NCI-H2081 treated with DMSO at 0.1 percent for 48 hours (cell line): ENCODE data around the gene CA5A.

Experiments used
- DNase-seq: peaks from one replicate; lab custom pipeline; 2025; lab: John Stamatoyannopoulos, UW

Gene CA5A

DNA sequence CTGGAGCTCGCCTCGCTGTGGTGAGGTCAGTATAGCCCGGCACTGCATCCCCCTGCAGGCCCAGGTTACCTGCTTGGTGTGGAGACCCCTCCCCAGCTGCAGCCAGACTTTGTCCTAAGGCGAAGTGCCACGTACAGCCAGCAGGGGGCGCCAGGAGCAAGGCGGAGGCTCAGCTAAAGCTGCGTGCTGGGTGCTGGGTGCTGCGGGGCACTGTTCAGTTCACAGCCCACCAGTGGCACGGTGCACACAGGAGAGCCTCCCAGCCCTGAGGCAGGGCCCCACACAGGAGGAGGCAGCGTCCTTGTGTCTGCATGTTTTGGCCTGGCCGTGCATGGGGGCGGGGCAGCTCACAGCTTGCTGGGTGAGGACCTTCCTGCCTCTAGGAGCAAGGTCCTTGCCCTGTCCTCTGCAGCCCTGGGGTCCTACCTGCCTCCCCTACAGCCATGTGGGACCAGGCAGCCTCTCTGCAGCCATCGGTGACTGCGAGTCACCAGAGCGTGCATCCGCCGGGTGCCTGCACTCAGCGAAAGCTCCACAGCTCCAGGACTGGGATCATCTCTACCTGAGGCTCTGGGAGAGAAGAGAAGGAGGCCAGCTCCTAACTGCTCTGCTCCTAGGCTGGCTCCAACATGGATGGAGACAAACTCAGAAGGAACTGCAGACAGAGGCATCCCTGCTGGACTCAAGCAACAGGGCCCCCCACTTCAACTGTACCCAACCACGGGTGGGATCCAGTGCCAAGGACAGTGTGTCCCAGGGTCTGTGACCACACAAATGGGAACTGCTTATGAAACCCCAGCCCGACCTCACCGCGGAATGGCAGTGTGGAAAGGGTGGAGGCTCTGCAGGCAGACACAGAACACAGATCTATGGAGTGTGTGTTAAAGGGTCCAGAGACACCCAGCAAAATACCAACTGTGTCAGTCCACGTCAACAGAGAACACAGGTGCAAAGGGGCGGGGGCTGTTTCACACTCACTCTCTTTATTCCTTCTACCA is 86.0 kb downstream of the CA5A start:
- no peak for DNase-seq

DNA sequence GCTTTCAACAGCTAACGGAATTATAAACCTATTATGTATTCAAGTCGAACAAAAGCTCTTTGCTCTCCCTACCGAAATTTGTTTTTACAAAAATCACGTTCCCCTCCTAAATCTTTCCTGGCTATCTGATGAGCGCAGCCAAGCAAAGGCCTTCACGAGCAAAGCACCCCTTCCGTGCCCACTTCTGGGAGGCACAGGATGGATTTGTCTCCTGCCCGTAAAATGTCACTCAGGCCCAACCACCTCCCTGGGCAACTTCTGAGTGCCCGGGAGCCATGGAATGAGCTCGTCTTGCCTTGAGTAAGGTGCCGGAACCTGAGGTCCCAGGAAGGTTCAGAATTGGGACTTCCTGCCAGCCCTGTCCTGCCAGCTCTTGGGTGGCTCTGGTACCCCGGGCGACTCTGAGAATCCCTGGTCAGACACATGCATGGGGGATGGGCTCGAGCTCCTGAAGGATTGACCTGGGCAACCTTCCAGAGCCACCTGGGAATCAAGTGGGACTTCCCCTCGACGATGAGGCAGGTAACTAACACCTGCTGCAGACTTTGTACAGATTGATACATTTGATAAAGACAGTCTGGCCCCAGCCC is 86.8 kb downstream of the CA5A start:
- no peak for DNase-seq

DNA sequence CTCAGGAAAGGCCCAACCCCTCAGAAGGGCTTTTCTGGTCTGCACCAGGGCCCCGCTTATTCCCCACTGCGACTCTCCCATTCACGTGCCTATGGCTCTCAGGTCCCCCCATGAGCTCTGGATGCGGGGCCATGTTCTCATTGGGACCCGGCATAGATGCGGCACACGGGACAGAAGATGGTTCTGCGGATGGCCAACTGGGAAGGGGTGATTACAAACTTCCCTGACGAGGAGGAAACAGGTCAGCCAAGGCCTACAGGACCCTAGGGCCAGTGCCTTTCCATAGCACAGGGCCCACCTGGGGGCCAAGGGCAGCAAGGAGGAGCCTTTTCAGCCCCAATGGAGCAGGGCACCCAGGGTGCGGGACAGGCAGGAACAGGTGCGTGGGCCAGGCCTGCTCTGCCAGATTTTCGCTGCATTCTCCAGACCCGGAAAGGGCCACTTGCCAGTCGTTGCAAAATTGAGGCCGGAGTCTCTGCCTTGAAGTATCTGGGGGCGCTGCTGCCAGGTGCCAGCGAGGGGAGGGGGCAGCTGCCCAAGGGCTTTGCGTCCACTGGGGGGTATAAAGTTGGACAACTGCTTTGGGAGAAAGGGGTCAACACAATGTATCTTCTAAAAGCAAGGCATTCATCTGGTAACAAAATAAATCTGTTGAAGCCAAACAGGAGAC is 87.5 kb downstream of the CA5A start:
- DNase-seq: no peak

DNA sequence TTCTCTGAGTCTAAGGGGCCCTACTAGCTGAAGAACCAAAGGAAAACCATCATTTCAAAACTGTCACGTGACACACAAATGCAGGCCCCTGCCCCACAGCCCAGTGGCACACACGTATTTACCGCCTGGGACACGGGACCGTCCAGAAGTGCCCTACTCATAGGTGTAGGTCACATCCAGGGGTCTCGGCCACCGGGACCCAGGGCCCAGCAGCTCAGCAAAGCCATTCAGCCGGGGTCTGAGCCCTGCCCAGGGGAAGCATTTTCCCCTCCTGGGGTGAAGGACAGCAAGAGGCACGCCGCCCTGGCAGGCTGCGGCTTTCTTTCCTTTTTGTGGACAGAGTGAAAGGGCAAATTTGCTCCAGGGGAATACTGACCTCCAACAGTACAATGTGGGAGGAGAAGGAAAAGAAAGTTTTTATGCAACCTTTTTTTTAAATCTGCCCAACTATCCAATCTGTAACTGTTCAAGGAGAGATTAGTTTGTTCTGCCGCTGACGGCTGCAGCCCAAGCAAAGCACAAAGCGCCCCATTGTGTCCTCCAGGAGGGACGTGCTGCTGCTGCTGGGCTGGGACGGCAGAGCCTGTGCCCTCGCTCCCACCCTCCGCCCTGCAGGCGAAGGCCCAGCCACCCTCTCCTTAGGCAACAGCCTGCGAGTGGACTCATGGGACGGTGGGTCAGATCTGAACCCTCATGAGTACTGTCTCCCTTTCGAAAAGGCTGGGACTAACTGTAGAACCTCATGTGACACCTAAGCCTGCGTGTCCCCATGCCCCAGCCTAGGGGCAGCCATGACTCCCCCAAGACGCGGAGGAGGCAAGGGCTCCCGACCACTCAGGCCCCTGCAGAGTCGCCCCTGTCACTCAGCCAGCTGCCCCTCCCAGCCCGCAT is 88.3 kb downstream of the CA5A start:
- DNase-seq: no peak

DNA sequence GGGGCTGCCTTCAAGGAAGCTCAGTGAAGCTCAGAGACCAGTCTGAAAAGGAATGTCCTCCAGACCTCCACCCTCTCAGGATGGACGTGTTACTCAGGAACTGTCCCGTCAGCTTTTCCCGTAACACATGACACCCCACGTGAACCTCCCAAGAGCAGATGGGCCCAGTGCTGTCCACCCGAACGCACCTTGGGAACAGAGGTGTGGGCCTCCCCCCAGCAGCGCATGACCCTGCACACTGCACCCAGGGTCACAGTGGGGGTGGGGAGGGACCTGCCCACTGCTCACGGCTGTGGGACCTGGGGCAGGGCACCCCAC is 88.9 kb downstream of the CA5A start:
- no peak for DNase-seq

DNA sequence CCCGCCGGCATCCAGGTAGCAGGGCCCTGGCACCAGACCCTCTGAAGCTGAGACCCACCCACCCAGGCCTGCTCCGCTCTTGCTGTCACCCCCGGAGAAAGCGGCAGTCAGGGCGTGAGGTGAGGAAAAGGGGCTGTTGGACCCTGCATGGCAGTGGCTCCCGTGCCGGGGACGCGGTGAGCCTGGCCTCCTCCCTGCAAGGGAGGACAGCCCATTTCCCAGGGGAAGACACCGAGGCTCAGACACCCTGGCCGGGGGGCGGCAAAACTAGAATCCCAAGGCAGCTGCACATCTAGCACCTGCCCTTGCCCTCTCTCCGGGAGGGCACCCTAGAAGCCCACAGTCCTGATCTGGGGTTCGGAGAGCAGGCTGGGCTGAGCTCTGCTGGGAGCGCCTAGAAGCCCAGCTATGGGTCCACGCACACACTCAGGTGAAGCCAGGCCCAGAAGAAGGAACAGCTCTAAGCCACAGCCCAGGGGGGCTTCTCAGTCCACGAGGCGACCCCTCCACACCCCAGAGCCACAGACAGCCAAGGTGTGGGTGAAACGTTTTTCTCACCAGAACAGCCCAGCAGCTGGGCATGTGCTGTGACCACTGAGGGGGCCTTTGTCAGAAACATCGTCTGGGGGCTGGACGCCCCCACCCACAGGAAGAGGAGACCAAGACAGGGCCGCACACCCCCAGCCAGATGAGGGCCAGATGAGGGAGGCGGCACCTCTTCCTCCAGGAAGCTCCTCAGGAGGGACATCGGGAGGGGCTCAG is 89.4 kb downstream of the CA5A start:
- no peak for DNase-seq

DNA sequence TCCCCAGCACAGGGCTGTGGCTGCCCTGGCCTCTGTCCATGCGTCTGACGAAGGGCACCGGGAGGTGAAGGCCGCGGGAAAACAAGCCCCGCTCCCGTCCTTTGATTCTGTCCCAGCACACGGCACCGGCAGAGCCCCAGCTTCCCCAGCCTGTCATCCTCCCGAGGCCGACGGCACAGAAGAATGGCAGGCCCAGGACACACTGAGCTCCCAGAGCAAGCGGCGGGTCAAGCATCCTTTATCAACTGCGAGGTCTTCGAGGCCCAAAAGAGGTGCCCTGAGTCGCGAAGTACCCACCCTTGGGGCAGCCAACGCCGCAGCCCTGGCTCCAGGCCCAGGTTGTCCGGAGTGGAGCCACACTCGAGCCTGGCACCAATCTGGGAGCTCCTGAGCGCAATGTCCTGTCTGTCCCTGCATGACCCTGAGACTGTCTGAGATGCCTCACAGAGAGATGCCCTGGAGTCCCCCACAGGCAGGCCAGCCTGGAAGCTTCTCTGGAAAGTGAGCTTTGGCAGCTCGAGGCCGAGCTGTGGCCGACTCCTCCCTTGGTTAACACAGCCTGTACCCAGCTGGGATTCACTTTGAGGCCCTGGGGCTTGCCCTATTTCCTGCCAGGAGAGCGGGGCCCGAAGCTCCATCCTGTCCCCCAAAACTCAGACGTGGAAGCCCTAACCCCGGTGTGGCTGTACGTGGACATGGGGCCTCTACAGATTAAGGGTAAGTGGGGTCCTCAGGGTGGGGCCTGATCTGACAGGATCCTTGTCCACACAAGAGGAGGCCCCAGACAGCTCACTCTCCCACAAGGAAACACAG is 90.3 kb downstream of the CA5A start:
- DNase-seq: no peak

DNA sequence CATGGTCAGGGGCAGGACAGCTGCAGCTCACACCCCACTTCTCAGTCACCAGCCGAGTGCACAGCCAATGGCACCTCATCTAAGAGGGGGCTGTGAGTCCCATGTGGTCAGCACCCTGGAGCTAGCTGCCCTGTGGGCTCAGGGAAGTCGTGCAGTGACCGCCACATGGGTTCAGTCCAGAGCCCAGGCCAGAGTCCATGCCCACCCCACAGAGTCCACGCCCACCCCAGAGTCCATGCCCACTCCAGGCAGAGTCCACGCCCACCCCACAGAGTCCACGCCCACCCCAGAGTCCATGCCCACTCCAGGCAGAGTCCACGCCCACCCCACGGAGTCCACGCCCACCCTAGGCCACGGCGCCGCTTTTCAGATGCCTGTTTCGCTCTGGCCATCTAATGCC is 91.1 kb downstream of the CA5A start:
- no peak for DNase-seq

DNA sequence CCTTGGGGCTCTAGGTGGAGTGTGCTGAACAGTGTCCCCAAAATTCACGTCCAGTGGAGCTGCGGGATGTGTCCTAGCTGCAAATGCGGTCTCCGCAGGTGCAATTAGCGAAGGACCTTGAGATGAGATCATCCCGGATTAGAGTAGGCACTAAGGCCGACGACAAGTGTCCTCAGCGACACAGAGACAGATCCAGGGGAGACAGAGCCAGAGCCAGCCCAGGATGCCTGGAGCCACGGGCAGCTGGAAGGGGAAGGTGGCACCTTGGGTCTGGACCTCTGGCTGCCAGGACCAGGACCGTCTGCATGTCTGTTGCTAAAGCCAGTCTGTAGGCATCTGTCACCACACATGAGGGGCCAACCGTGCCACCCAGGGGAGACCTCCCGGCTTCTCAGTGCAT is 91.5 kb downstream of the CA5A start:
- no peak for DNase-seq

DNA sequence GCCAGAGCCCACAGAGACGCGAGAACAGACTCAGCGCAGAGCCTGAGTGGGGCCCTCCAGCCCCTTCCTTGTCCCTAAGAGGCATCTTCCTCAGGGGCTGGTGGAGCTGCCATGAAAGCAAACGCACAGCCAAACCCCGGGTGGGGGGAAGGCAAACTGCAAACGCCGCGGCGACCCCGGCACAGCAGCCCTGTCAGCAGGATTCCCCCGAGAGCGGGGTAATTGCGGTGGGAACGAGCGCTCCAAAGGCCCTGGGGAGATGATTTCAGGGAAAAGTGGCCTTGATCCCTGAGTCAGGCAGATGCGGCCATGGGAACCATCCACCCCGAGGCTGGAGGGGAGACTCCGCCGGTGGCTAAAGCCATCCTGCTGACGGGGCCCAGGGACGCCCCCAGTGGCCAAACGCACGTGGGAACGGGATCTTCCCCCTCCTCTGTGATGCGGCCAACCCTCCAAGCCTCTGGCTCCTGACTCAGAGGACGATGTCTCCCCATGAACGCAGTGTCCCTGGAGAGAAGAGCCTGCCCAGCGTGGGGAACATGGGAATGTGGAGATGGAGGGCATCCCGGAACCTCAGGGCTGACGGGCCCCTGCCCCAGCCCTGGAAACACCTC is 92.1 kb downstream of the CA5A start:
- no peak for DNase-seq

DNA sequence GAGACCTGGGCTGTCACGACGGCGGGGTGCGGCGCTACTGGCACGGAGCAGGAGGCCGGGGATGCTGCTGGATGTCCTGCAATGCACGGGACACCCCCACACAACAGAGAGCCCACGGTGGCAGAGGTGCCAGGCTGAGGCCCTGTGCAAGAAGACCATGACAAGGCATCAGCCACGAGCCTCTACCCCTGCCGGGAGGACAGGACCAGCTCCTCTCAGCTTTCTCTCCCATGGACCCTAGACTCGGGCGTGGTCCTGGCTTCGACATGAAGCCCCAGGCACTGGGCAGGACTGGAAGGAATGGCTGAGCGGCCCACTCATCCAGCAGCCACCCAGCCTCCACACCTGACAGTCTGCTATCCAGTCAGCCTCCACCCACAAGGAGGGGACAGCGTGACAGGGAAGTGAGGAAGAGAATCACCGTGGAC is 92.6 kb downstream of the CA5A start:
- DNase-seq: no peak

DNA sequence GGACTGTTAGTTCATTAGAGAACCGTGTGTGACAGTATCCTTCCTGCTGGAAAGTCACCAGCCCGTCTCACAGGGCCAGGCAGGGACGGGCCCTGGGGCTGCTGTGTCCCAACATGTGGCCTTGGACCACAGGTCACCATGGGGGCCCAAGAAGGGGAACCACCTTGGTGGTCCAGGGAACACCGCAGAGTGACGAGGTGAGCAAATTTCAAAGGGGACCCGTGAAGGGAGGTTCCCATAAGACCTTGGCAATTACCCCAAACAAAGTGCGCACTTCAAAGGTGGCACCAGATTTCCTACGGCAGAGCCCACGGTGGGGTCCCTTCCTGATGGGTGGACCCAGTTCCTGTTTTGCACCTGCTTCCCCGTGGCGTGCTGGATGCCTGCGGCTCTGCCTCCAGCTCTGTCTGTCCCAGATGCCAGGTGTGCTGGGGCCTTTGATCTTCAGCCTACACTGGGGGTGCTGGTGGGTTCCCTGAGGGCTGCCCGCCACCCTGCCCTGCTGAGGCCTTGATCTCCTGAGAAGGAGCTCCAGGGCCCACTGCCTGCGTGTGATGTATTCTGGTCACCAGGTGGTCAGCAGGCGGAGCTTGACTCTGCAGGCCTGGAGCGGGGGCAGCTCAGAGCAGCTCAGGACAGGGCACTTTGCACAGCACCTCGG is 94.0 kb downstream of the CA5A start:
- no peak for DNase-seq

DNA sequence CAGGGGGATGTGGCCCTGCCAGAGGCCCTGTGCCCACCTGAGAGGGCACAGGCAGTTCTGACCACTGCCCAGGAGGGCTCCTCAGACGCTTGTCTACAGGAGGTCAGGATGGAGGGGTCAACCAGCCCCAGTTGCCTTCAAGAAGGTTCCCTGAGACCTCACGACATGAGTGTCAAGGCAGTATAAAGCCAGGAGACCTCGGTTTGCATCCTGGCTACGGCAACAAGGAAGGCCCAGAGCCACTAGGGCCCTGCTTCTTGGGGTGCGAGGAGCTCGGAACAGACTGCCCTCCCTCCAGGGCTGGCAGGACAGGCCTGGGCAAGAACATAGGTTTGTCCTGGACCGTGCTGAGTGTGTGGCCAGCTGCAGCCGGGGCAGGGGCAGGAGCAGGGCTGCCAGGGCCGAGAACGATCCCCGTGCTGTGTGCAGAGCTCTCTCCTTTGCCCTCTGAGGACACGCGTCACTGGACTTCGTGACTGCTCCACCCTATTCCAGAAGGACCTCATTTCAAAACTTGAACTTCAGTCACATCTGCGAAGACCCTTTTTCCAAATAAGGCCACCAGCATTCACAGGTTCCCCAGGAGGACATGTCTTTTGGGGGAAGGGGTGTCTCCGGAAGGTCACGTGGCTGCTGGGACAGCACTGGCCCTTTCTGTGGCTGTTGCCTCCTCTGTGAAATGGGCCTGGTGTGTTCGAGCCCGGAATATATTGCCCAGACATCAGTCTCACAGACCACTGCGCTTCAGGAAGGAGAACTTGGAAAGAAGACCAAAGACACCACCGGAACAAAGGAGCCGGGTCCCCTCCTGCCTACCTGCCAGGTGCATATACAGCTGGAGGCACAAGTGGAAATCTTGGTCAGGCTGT is 94.8 kb downstream of the CA5A start:
- DNase-seq: no peak

DNA sequence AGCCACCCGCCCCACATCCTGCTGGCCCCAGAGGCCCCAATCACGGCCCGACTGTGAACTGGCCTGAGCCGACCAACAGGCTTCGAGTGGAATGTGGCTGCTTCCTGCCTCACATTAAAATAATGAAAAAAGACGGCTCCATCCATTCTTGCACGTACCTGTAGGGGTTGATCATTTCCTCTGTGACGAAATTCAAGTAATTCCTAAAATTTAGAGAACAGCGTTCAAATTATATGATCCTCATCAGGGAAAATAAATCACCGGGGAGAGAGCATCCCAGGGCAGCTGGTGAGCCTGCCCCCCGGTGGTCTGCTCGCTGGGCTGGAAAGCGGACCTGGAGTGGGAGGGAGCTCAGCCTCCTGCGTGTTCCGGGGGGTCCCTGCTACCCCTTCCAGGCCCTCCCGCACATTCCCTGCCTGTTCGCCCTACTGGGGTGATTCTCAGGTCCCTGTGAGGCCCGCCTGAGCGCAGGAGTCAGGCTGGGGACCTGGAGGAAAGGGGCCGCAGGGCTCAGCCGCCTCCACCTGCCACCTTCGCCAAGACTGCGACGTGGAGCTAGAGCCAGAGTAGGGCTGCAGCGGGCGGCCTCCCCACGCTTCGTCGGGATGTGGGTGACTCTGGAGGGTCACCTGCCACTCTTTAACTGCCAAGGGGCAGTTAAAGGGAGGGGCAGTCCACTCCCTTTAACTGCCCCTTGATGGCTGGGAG is 95.9 kb downstream of the CA5A start:
- no peak for DNase-seq

DNA sequence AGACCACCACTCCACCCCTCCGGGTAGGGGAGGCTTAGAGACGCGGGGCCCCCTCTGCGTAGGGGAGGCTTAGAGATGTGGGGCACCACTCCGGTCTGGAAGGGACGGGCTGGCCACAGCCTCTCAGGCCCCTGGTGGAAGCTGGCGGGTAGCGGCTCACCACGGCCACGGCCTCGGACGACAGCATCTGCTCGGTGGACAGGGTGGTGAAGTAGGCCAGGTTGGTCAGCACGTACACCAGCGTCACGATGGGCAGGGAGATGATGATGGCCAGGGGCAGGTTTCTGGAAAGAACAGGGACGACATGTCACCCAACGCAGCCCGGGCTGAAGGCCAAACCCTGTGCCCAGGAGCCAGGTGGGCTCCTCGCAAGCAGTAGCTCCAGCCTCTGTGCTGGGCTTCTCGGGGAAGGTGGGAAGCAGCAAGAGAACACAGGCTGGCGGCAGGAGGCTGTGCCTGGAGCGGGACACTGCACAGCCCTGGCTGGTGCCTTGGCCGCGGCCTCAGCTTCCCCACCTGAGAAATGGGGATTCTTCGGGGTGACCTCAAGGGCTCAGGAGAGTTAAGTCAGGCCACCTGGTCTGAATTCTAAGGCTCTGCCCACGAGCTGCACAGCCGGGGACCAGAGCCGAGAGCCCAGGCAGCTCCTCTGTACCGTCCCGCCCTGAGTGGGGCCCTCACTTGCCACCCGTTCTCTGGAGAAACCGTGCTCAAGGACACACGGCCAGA is 96.6 kb downstream of the CA5A start:
- DNase-seq: no peak

DNA sequence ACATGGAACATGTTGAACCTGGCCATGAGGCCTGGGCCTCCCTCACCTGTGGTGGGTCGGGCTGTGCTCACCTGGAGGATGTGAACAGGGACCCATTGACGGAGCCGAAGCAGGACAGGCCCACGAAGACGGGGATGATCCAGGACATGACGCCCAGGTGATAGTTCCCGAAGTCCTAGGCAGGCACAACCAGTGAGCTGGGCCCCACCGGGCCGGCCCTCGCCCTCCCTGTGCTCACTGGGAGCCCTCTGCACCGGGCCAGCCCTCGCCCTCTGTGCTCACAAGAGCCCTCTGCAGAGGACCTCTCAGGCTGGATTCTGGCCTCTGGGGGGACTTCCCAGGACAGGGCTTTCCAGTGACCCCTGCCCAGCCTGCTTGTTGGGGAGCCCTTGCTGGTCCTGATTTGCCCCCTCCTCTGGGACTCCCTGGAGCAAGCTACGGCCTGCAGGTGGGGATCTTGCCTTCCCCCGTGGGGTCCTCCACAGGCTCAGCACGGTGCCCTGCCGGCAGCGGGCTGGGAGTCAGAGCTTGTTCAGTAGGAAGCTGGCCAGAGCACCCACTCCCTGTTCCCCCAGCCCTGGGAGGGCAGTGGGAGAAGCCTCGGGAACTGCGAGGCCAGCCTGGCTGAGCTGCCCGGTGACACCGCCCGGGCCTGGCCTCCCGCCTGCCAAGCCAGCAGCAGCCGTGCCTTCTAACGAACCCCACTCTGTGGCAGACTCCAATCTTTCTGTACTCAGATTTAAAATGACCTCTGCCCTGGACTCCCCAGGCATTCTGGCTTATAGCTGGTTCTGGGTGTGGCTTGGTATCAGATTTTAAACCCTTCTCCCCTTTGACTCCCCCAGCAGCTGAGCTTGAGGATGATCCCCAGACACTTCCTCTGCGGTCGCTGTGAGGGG is 97.4 kb downstream of the CA5A start:
- no peak for DNase-seq
